Measurements from ENCODE around the gene TRAPPC6A.

TRAPPC6A gene

GRCh38 chr19:45159210-45159970 lies 18.6 kb downstream of the TRAPPC6A start:
- no peak for DNase-seq
- WGBS (ENCODE audit: insufficient coverage), result 95% methylated on average over 11 of the region's 12 CpGs
- no peak overlapping the region for H3K27ac ChIP-seq (ENCODE audit: insufficient read depth in 1 of 2, low read depth in 1 of 2, low read length in 2 of 2, poor library complexity in 1 of 2, severe bottlenecking in 2 of 2)
- H3K36me3 ChIP-seq (ENCODE audit: control insufficient read depth in 4 of 4, insufficient read depth in 4 of 4, low read length in 3 of 4), result no peaks in the 10 kb centered on the region
- no peaks in the 10 kb centered on the region for H3K9me3 ChIP-seq (ENCODE audit: control extremely low read depth in 1 of 5, control insufficient read depth in 4 of 5, insufficient read depth in 2 of 5, low read depth in 1 of 5, low read length in 4 of 5)
- H3K4me1 ChIP-seq (ENCODE audit: control extremely low read depth in 1 of 4, control insufficient read depth in 4 of 4, insufficient read depth in 4 of 4, low read length in 3 of 4), result peaks cover 0 to 17% (median 14%) of the 10 kb centered on the region in 4 experiments
- ChIA-PET POLR2A (no interaction called here), CTCF (interaction anchor here (0.6 to 1.8 kb wide), 5 partner anchors 10 to 44 kb away, joined by 3 to 7 read pairs (median 3); no protein-coding TSS in a partner anchor)
- peaks cover 0 to 24% (median 0%) of the 10 kb centered on the region in 5 experiments for H3K27me3 ChIP-seq (replicated peaks in 2 of 5; ENCODE audit: control insufficient read depth in 4 of 5, insufficient read depth in 5 of 5, low read length in 4 of 5)
- no peak overlapping the region for H3K4me3 ChIP-seq (ENCODE audit: control insufficient read depth in 1 of 7, extremely low read depth in 1 of 7, insufficient read depth in 4 of 7, low read depth in 2 of 7, low read length in 6 of 7)

- ChIA-PET CTCF (interaction anchor here (0.8 to 1.8 kb wide), 3 partner anchors 9 to 33 kb away, joined by 3 to 7 read pairs (median 3); no protein-coding TSS in a partner anchor), POLR2A (no interaction called here)
- H3K4me1 ChIP-seq (ENCODE audit: control extremely low read depth in 1 of 4, control insufficient read depth in 4 of 4, insufficient read depth in 4 of 4, low read length in 3 of 4), result peaks cover 0 to 13% (median 11%) of the 10 kb centered on the region in 4 experiments
- H3K27me3 ChIP-seq (replicated peaks in 2 of 5; ENCODE audit: control insufficient read depth in 4 of 5, insufficient read depth in 5 of 5, low read length in 4 of 5), result peaks cover 0 to 31% (median 3%) of the 10 kb centered on the region in 5 experiments
- peak in 2 of 3 donors; percentile 17 to 37 for DNase-seq
- no peak overlapping the region for H3K4me3 ChIP-seq (ENCODE audit: control insufficient read depth in 1 of 7, extremely low read depth in 1 of 7, insufficient read depth in 4 of 7, low read depth in 2 of 7, low read length in 6 of 7)
- WGBS (ENCODE audit: insufficient coverage), result 49% methylated on average over 26 of the region's 27 CpGs
- H3K27ac ChIP-seq (ENCODE audit: insufficient read depth in 1 of 2, low read depth in 1 of 2, low read length in 2 of 2, poor library complexity in 1 of 2, severe bottlenecking in 2 of 2), result no peak overlapping the region
- no peaks in the 10 kb centered on the region for H3K36me3 ChIP-seq (ENCODE audit: control insufficient read depth in 4 of 4, insufficient read depth in 4 of 4, low read length in 3 of 4)
- no peaks in the 10 kb centered on the region for H3K9me3 ChIP-seq (ENCODE audit: control extremely low read depth in 1 of 5, control insufficient read depth in 4 of 5, insufficient read depth in 2 of 5, low read depth in 1 of 5, low read length in 4 of 5)
Observed at GRCh38 chr19:45158503-45159209, 19.4 kb downstream of the TRAPPC6A start.

- 95% methylated on average over 9 of the region's 11 CpGs for WGBS (ENCODE audit: insufficient coverage)
- H3K36me3 ChIP-seq (ENCODE audit: control insufficient read depth in 4 of 4, insufficient read depth in 4 of 4, low read length in 3 of 4), result no peaks in the 10 kb centered on the region
- peaks cover 0 to 31% (median 28%) of the 10 kb centered on the region in 4 experiments for H3K4me1 ChIP-seq (ENCODE audit: control extremely low read depth in 1 of 4, control insufficient read depth in 4 of 4, insufficient read depth in 4 of 4, low read length in 3 of 4)
Observed at GRCh38 chr19:45156751-45157150, 21.3 kb downstream of the TRAPPC6A start.

GRCh38 chr19:45156011-45156630 lies 21.9 kb downstream of the TRAPPC6A start:
- 96% methylated on average over 11 of the region's 11 CpGs for WGBS (ENCODE audit: insufficient coverage)
- H3K9me3 ChIP-seq (ENCODE audit: control extremely low read depth in 1 of 5, control insufficient read depth in 4 of 5, insufficient read depth in 2 of 5, low read depth in 1 of 5, low read length in 4 of 5), result no peaks in the 10 kb centered on the region
- H3K27ac ChIP-seq (ENCODE audit: insufficient read depth in 1 of 2, low read depth in 1 of 2, low read length in 2 of 2, poor library complexity in 1 of 2, severe bottlenecking in 2 of 2), result no peak overlapping the region
- peaks cover 0 to 57% (median 8%) of the 10 kb centered on the region in 5 experiments for H3K27me3 ChIP-seq (replicated peaks in 2 of 5; ENCODE audit: control insufficient read depth in 4 of 5, insufficient read depth in 5 of 5, low read length in 4 of 5)
- H3K4me3 ChIP-seq (ENCODE audit: control insufficient read depth in 1 of 7, extremely low read depth in 1 of 7, insufficient read depth in 4 of 7, low read depth in 2 of 7, low read length in 6 of 7), result no peak overlapping the region
- no peak for DNase-seq
- CTCF ChIA-PET, result interaction anchor here (1.0 kb wide), 2 partner anchors 25 to 26 kb away, joined by 3 to 5 read pairs; no protein-coding TSS in a partner anchor
- POLR2A ChIA-PET, result no interaction called here
- no peaks in the 10 kb centered on the region for H3K36me3 ChIP-seq (ENCODE audit: control insufficient read depth in 4 of 4, insufficient read depth in 4 of 4, low read length in 3 of 4)
- peaks cover 0 to 33% (median 30%) of the 10 kb centered on the region in 4 experiments for H3K4me1 ChIP-seq (ENCODE audit: control extremely low read depth in 1 of 4, control insufficient read depth in 4 of 4, insufficient read depth in 4 of 4, low read length in 3 of 4)

More at GRCh38 chr19:45156751-45157150, 21.3 kb downstream of the TRAPPC6A start:
- no peaks in the 10 kb centered on the region for H3K9me3 ChIP-seq (ENCODE audit: control extremely low read depth in 1 of 5, control insufficient read depth in 4 of 5, insufficient read depth in 2 of 5, low read depth in 1 of 5, low read length in 4 of 5)
- no peak overlapping the region for H3K27ac ChIP-seq (ENCODE audit: insufficient read depth in 1 of 2, low read depth in 1 of 2, low read length in 2 of 2, poor library complexity in 1 of 2, severe bottlenecking in 2 of 2)
- CTCF ChIA-PET, result interaction anchor here (1.0 kb wide), 1 partner anchor 25 kb away, joined by 5 read pairs; no protein-coding TSS in a partner anchor
- no peak for DNase-seq
- POLR2A ChIA-PET, result no interaction called here
- H3K27me3 ChIP-seq (replicated peaks in 2 of 5; ENCODE audit: control insufficient read depth in 4 of 5, insufficient read depth in 5 of 5, low read length in 4 of 5), result peaks cover 0 to 50% (median 6%) of the 10 kb centered on the region in 5 experiments
- H3K4me3 ChIP-seq (ENCODE audit: control insufficient read depth in 1 of 7, extremely low read depth in 1 of 7, insufficient read depth in 4 of 7, low read depth in 2 of 7, low read length in 6 of 7), result no peak overlapping the region

DNA sequence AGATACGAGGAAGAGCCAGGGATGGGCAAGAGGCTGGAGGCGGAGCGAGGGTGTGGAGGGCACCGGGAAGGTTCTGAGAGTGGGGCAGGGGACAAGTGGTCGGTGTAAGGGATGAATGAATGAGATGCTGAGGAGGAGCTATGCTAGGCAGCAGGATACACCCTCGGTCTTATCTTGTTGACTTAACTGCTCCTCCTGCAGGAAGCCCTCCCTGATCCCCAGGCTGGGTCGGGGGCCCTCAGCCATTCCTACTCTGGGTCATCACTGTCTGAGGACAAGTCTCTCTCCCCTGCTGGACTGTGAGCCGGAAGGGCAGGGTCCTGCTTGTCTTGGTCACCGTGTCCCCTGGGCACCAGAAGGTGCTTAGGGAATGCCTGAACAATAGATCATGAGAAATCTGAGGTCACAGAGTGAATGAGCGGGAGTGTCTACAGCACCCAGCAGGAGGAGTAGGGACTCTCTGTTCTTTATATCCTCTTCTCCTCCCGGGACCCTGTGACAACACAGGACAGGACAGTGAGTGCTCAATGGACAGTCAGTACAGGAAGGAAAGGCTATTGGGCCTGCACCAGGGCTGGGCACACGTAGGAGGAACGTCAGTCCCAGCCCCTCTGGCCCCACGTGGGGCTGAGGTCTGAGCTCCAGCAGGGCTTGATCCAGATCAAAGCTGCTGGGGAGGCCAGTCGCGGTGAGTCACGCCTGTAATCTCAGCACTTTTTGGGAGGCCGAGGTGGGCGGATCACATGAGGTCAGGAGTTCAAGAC lies 23.8 kb downstream of the TRAPPC6A start:
- H3K36me3 ChIP-seq (ENCODE audit: control insufficient read depth in 4 of 4, insufficient read depth in 4 of 4, low read length in 3 of 4), result no peaks in the 10 kb centered on the region
- H3K27me3 ChIP-seq (replicated peaks in 2 of 5; ENCODE audit: control insufficient read depth in 4 of 5, insufficient read depth in 5 of 5, low read length in 4 of 5), result peaks cover 0 to 64% (median 8%) of the 10 kb centered on the region in 5 experiments
- H3K9me3 ChIP-seq (ENCODE audit: control extremely low read depth in 1 of 5, control insufficient read depth in 4 of 5, insufficient read depth in 2 of 5, low read depth in 1 of 5, low read length in 4 of 5), result no peaks in the 10 kb centered on the region
- peaks cover 0 to 33% (median 30%) of the 10 kb centered on the region in 4 experiments for H3K4me1 ChIP-seq (ENCODE audit: control extremely low read depth in 1 of 4, control insufficient read depth in 4 of 4, insufficient read depth in 4 of 4, low read length in 3 of 4)
- POLR2A ChIA-PET, result no interaction called here
- peak overlapping the region in 3 of 7 experiments; percentile 10 to 58 (median 56) for H3K4me3 ChIP-seq (ENCODE audit: control insufficient read depth in 1 of 7, extremely low read depth in 1 of 7, insufficient read depth in 4 of 7, low read depth in 2 of 7, low read length in 6 of 7)
- no peak for DNase-seq
- CTCF ChIA-PET, result interaction anchor here (0.8 to 1.2 kb wide), 2 partner anchors 22 to 33 kb away, joined by 3 read pairs; no protein-coding TSS in a partner anchor
- 78% methylated on average over 15 of the region's 19 CpGs for WGBS (ENCODE audit: insufficient coverage)
- H3K27ac ChIP-seq (ENCODE audit: insufficient read depth in 1 of 2, low read depth in 1 of 2, low read length in 2 of 2, poor library complexity in 1 of 2, severe bottlenecking in 2 of 2), result no peak overlapping the region

- peak overlapping the region in 5 of 7 experiments; percentile 10 to 58 (median 55) for H3K4me3 ChIP-seq (ENCODE audit: control insufficient read depth in 1 of 7, extremely low read depth in 1 of 7, insufficient read depth in 4 of 7, low read depth in 2 of 7, low read length in 6 of 7)
- H3K27me3 ChIP-seq (replicated peaks in 2 of 5; ENCODE audit: control insufficient read depth in 4 of 5, insufficient read depth in 5 of 5, low read length in 4 of 5), result peaks cover 0 to 56% (median 8%) of the 10 kb centered on the region in 5 experiments
- 4% methylated on average over 47 of the region's 69 CpGs for WGBS (ENCODE audit: insufficient coverage)
Observed at GRCh38 chr19:45153339-45154063, 24.5 kb downstream of the TRAPPC6A start.

More at GRCh38 chr19:45153339-45154063, 24.5 kb downstream of the TRAPPC6A start:
- CTCF ChIA-PET, result interaction anchor here (0.8 to 1.2 kb wide), 4 partner anchors 11 to 47 kb away, joined by 3 to 5 read pairs (median 3); no protein-coding TSS in a partner anchor
- DNase-seq, result peak; percentile 55 to 78 (median 72)
- Histone ChIP-seq H3K27ac (ENCODE audit: insufficient read depth in 1 of 2, low read depth in 1 of 2, low read length in 2 of 2, poor library complexity in 1 of 2, severe bottlenecking in 2 of 2) (no peak overlapping the region), H3K4me1 (ENCODE audit: control extremely low read depth in 1 of 4, control insufficient read depth in 4 of 4, insufficient read depth in 4 of 4, low read length in 3 of 4) (peaks cover 0 to 30% (median 24%) of the 10 kb centered on the region in 4 experiments), H3K36me3 (ENCODE audit: control insufficient read depth in 4 of 4, insufficient read depth in 4 of 4, low read length in 3 of 4) (no peaks in the 10 kb centered on the region), H3K9me3 (ENCODE audit: control extremely low read depth in 1 of 5, control insufficient read depth in 4 of 5, insufficient read depth in 2 of 5, low read depth in 1 of 5, low read length in 4 of 5) (no peaks in the 10 kb centered on the region)
- POLR2A ChIA-PET, result interaction anchor here (0.6 kb wide), 1 partner anchor 141 kb away, joined by 5 read pairs; no protein-coding TSS in a partner anchor

Measured in common myeloid progenitor, CD34-positive (primary cell).